ENCODE data around the gene AFF1.
A peak's percentile ranks its signal among the peaks of the same experiment; 100 is the strongest.
"Not testable (repeated sequence)": the region's sequence is repeated elsewhere in the genome, so short reads cannot be mapped to it uniquely, and the experiment has no call there.

Gene AFF1

DNA sequence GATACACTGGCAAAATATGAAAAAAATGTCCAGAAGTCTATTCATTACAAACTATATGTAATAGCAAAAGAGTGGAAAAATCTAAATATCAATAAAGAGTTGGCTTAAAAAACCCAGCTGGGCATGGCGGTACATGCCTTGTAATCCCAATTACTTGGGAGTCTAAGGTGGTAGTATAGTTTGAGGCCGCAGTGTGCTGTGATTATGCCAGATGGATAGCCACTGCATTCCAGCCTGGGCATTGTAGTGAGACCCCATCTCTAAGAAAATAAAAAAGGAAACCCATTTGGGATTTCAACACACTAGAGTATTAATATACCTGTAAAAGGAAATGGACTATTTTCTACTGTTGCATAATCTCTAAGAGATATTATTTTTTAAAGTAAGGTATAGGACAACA, 45.4 kb downstream of the AFF1 start:
- no peak for DNase-seq (ENCODE audit: low read depth in 2 of 2)

DNA sequence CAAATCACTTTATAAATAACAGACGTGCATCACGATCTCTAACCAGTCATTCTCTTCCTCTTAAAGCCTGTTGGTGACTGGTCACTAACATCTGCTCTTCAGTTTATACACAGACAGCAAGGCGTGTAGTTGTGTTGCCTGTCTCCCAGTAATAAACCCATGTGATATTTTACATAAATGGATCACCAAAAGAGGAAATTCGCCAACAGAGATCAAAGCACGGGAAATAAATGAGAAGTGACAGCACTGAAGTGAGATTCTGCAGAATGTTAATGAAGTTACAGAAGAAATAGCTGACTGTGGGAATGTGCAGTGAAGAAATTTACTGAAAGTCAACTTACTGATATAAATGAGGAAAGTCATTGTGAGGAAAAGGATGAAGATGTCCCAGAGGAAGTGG, 47.0 kb downstream of the AFF1 start:
- no peak for DNase-seq (ENCODE audit: low read depth in 2 of 2)

DNA sequence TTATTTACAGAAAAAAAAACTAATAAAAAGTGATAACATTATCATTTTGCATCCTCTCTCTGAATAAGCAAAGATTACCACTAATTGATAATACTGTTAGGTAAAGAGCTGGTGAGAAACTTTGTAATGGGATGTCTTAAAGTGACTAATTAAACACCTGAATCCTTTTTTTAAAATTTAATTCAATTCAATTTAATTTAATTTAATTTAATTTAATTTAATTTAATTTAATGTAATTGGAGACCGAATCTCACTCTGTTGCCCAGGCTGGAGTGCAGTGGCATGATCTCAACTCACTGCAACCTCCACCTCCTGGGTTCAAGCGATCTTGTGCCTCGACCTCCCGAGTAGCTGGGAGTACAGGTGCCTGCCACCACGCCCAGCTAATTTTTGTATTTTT, 51.0 kb downstream of the AFF1 start:
- not testable (repeated sequence) for DNase-seq (ENCODE audit: low read depth in 2 of 2)

DNA sequence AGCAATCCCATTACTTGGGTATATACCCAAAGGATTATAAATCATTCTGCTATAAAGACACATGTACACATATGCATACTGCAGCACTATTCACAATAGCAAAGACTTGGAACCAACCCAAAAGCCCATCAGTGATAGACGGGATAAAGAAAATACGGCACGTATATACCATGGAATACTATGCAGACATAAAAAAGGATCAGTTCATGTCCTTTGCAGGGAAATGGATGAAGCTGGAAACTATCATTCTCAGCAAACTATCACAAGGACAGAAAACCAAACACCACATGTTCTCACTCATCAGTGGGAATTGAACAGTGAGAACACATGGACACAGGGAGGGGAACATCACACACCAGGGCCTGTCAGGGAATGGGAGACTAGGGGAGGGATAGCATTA, 54.8 kb downstream of the AFF1 start:
- not testable (repeated sequence) for DNase-seq (ENCODE audit: low read depth in 2 of 2)

DNA sequence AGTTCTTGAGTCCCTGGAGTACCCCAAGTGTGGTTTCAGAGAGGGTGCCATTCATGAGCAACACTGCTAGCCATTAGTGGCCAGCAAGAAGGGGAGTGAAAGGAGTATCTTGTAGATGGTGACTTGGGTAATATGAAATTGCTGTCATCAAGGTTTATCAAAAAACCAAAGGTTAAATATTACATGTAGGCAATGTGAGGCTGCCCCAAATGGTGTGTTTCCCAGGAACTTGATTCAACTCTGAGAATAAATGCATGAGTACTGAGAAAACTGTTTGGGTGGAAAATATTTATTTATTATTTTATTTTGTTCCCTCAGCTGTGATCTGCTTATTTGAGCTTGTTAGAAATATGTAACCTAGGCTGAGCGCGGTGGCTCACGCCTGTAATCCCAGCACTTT, 55.7 kb downstream of the AFF1 start:
- no peak for DNase-seq (ENCODE audit: low read depth in 2 of 2)

DNA sequence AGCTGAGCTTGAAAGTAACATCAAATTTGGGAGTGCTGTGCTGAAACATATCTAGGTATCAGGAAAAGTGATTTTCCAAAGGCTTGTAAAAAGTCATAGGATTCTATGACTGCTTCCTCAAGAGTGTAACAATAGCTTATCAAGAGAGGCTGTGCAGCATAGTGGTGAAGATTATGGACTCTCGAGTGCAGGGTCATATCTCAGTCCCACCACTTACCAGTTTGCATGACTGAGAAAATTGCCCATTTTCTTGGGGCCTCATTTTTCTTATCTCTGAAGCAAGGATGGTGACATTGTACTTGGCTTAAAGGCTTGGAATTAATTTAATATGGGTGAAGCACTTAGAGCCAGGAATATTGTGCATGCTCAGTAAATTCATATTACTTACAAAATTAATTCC, 57.2 kb downstream of the AFF1 start:
- no peak for DNase-seq (ENCODE audit: low read depth in 2 of 2)

DNA sequence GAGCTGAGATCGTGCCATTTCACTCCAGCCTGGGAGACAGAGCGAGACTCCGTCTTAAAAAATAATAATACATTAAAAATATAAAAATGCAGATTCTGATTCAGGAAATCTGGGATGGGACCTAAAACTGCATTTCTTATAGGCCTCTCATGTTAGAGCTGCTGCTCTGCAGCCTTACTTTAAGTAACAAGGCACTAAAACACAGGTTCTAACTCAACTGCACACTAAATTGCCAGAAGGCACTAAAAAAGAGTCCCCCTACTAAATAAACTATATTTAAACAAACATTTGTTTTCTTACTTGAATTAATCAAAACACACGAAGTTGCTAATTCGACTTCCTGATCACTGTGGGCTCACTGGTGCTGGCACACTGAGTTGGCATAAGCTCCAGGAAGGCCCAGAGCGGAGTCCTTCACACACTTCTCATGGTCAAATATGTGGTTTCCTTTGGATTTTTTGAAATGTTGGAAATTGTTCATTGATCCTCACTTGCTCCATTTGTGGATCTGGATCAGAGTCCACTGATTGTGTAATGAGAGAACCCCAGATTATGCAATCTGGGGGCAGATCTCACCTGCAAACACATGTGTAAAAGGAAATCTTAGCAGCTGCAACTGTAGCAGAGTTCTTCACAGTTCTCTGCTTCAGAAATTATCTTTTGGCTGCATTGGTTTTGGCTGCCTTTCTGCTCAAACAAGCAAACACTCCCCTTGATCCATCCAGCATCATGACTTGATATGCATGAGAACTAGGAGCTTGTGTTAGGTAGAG, 59.3 kb downstream of the AFF1 start:
- DNase-seq (ENCODE audit: low read depth in 2 of 2), result no peak

DNA sequence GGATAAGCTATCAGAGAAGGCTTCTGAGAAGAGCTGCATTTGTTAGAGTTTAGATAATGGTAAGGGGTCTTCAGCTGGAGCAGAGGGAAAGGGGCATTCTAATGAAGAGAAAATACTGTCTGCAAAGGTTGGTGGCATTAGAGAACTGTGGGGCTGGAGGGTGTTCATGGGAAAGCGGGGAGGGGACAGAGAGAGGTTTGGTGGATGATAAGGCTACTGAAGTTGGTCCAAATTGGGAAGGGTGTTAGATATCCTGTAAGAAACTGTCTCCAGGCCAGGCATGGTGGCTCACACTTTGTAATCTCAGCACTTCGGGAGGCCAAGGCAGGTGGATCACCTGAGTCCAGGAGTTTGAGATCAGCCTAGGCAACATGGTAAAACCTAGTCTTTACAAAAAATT, 59.9 kb downstream of the AFF1 start:
- no peak for DNase-seq (ENCODE audit: low read depth in 2 of 2)

DNA sequence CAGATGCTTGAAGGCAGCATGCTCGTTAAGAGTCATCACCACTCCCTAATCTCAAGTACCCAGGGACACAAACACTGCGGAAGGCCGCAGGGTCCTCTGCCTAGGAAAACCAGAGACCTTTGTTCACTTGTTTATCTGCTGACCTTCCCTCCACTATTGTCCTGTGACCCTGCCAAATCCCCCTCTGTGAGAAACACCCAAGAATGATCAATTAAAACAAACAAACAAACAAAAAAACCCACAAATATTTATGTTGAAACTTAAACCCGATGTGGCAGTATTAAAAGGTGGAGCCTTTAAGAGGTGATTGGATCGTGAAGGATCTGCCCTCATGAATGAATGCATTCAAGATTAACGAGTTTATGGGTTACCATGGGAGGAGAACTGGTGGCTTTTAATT, 61.7 kb downstream of the AFF1 start:
- DNase-seq (ENCODE audit: low read depth in 2 of 2), result not testable (repeated sequence)

DNA sequence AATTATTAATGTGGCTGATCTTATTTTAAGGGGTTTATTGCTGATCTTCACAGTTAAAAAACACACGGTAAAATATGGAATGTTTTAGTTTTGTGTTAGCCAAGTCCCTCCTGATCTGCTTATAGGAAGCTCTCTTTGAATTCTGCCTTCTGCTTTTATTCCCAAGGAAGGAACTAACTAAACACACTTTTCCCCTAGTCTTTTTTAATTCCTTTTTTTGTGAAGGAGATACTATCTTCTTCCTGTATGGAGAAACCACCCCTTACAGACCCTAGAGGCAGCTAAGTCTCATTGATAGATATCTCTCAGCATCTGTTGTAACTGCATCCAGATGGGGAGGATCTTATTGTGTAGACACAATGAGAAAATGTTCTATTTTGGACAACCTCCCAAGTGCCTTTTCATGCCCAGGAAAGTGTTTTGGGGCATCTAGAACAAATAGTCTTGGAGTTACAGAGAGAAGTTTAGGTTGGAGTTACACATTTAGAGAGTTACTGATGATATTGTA, 64.4 kb downstream of the AFF1 start:
- no peak for DNase-seq (ENCODE audit: low read depth in 2 of 2)

DNA sequence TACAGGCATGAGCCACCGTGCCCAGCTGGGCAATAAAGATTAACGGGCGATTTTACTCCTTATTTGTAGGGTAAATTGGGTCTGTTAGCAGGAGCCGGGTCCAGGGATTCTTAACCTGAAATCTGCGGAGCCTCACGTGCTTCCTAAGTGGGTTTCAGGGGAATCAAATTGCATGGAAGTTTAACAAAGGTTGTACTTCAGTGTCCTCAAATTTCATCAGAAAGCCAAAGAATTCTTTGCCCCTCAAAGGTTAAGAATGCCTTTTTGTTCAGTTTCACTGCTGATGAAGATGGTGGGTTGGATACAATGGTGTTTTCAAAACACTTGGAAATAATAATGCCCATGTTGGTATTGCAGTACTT, 67.9 kb downstream of the AFF1 start:
- DNase-seq (ENCODE audit: low read depth in 2 of 2), result no peak

DNA sequence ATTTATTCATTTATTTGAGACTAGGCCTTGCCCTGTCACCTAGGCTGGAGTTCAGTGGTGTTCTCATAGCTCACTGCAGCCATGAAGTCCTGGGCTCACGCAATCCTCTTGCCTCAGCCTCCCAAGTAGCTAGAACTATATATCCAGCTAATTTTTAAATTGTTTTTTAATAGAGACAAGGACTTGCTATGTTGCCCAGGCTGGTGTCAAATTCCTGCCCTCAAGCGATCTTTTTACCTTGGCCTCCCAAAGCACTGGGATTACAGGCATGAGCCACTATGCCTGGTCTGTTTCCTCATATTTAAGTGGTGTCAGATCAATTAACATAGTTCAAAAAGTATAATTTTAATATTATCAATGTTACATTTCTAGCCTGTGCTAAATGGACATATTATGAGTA, 68.5 kb downstream of the AFF1 start:
- DNase-seq (ENCODE audit: low read depth in 2 of 2), result no peak

DNA sequence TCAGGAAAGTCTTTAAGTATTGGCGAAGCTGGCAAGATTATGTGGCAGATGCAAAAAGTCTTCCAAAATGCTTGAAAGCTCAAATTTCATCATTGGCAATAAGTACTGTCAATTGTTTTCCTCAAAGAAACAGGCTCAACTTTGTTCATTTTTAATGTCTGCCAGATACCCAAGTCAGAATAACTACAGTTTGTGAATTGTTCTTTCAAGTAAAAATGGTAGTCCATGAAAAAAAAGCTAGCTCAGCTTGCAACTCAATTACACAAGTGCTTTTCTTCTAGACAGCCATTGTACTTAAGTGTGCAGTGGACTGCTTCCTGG, 70.5 kb downstream of the AFF1 start:
- DNase-seq (ENCODE audit: low read depth in 2 of 2), result no peak

DNA sequence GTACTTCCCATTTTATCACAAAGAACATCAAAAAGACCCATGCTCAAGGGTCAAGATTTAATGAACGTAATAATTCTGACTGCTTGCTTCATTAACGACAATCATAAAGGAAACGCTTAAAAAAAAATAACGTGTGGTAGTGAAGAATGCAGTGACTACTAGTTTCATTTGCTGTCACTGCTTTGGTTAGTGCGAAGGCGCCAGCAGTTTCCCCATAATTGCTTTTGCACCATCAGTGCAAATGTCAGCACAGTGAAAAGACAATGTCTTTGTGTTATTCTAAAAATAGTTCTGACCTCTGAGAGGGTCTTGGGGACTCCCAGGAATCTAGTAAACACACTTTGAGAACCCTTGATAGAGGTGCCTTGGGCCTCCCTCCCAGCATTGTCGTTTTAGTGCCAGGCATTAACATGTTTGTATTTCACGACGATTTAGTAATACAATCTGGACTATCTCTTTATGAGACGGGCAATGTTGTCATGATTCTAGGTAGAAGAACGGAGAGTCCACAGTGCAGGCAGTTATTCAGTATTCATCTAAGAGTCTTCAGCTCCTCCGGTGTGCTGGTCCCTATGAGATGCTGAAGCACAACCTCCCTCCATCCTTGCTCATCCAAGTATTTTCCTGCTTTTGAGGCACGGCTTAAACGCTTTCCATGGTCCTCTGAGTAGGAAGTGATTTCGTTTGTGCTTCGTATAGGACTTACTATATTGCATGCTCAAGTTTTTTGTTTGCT, 71.0 kb downstream of the AFF1 start:
- DNase-seq (ENCODE audit: low read depth in 2 of 2), result peak; percentile 29 to 30

DNA sequence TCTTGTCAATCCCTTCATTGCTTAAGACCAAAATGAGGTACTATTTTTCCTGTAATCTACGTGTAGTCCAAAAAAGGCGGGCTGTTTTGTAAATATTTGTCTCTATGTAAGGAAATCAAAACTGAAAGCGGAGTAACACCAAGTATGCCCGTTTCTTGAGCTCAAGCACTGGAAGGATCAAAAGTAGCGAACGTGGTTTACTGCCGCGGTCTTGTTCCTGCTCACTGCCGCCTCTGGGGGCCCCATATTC, 71.5 kb downstream of the AFF1 start:
- no peak for DNase-seq (ENCODE audit: low read depth in 2 of 2)

DNA sequence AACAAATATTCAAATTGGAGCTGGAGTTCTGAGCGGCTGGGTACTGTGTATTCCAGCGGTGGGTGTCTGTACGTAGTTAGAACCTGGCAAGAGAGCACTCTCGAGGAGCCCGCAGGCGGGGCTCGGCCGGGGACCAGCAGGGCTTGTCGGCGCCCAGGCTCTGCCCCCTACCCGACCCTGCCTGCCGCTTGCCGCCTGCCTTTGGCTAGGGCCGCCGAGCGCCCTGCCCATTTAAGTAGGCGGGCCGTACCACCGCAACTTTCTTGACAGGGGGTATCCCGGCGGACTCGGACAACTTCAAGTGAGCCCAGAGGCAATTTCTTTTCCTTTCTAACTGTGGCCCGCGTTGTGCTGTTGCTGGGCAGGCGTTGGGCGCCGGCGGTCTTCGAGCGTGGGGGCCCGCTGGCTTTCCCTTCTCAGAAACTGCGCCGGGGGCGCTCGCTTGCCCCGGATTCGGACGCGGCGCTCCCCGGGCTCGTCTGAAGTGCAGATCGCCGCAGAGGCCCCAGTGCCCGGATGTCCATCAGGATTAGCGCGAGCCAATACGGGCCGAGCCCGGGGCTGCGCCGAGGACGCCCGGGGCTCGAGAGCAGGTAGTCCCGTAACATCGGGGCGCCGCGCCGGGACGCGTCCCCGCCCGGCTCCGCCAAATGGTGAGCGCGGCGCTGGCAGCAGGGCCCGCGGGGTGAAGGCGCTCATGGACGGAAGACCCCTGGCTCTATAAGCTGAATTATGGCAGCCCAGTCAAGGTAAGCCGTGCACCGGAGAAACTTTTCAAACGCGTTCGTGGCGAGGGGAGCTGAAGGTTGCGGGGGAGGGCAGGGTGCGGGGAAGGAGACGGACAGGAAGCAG, 72.1 kb downstream of the AFF1 start:
- peak; percentile 81 to 83 for DNase-seq (ENCODE audit: low read depth in 2 of 2)

DNA sequence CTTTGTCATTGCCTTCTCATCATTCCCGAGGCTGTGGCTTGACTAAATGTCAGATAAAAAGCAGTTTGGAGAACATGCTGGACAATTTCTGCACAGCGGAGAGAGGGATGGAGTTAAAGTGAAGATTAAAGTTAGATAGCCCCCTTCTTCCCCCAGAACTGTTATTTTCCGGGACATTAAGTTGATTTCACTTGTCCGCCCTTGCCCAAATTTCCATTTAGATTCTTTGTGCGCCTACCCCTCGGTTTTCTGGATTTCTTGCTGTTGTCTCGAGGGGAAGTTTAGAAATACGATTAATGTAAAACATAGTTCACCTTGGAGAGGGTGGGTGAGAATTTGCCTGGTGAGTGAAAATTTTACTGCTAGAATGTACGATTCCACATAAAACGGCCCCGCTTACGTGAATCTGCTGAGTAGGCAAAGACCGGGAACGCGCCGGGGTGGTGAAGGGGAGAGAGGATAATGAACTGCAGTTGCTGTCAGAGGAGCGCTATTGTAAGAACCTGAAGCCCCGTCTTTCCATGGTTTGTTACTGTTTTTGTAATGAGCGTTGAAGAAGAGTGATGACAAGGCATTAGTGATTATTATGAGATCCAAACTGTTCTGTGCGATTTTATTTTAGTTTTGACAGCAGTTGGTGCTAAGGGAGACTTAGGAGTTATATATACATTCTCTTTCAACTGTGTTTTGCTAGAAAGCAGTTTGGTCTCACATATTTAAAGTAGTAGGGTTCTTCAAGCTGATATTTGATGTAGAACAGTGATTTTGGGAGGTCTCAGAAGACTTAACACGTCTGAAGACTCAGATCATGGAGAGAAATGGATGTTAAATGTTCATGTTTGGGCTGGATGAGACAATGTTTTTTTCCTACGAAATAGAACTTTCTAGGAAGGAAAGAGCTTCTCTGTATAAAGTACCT, 73.0 kb downstream of the AFF1 start:
- peak in 1 of 2 donors; percentile 21 for DNase-seq (ENCODE audit: low read depth in 2 of 2)

DNA sequence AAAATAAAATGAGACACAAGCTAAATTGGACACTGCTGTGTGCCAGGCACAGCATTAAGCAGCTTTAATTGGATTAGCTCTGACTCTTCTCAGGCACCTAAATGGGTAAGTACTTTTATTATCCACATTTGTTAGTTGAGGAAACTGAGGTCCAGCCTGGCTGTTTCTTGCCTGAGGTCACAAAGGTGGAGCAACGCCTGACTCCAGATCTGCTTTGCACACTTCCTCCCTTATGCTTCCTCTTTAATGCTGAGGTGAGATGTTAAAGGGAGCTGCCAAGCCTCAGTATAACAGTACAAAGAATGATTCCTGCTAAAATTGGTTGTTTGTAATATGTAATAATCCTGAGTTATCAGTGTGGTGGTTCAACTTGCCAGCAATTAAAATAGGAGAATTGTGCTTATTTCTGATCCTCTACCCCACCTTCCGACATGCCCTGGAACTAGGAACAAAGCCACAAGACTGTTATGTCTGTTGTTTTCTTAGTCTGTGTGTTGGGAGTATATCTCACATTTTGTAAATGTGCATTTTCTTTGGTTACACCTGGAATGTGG, 74.4 kb downstream of the AFF1 start:
- DNase-seq (ENCODE audit: low read depth in 2 of 2), result no peak

DNA sequence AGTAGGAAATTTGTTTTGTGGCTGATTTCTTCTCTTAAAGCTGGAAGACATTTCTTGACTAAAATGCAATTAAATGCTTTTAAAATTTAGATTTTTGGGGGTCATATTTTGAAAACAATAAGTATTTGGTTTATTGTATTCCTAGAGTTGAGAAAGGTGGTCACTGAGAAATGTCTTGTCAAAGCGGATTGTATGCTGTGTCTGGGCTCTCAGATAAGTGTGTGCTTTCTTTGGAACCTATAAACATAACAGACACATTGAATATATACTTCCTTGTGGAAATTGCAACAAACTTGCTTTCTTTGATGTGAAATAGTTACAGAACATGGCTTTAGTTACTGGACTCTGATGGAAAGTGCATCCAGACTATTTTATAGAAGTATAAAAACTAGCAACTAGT, 75.4 kb downstream of the AFF1 start:
- DNase-seq (ENCODE audit: low read depth in 2 of 2), result no peak

DNA sequence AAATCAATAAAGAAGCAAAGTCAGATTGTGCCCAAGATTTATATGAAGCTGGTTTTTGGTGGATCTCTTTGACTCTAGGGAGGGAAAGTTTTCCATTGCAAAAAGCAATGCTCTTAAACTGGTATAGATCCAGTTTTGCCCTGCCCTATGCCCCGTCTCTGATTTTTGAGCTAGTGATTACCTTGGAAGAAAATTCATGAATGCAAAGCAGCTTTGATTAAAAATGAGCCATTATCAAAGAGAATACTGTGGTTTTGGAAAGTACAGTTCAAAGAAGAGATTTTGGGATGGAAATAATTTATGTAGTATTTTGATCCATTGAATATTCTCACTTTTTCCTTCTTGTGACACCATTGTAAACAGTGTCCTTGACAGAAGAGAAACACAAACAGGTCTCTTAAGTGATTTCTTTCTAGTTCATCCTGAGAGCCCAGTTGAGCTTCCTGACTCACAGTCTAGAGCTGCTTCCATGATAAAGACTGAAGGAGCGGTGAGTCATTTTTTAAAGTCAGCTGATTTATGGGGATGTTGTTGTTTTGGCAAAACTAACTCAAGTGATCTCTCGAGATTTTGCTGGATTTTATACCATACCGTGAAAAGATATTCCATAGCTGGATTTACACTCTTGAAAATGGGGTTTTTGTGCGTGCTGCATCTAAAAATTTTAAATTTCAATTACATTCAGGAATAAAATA, 76.7 kb downstream of the AFF1 start:
- no peak for DNase-seq (ENCODE audit: low read depth in 2 of 2)

Measured in stimulated activated CD8-positive, alpha-beta memory T cell treated with anti-CD3 and anti-CD28 coated beads, Interleukin-15, amount 100 ng/mL, for 48 hours (primary cell).